Stimulated activated CD4-positive, alpha-beta T cell treated with anti-CD3 and anti-CD28 coated beads, Interleukin-12 subunit alpha, Interleukin-12 subunit beta, amount 100 ng/mL, for 4 hours (primary cell): ENCODE results near the gene SEMA7A.

Source experiments
- DNase-seq: peaks from one replicate; pipeline ENCODE4 v3.0.0-alpha.2; 2020

SEMA7A gene

GRCh38 chr15:74429781-74430400, 3.9 kb downstream of the SEMA7A start:
- no peak for DNase-seq

- DNase-seq = no peak
Observed at GRCh38 chr15:74428970-74429780, 4.6 kb downstream of the SEMA7A start.

GRCh38 chr15:74428442-74428787, 5.3 kb downstream of the SEMA7A start:
- no peak for DNase-seq

- DNase-seq = no peak
Observed at GRCh38 chr15:74427607-74428441, 5.9 kb downstream of the SEMA7A start.

DNA sequence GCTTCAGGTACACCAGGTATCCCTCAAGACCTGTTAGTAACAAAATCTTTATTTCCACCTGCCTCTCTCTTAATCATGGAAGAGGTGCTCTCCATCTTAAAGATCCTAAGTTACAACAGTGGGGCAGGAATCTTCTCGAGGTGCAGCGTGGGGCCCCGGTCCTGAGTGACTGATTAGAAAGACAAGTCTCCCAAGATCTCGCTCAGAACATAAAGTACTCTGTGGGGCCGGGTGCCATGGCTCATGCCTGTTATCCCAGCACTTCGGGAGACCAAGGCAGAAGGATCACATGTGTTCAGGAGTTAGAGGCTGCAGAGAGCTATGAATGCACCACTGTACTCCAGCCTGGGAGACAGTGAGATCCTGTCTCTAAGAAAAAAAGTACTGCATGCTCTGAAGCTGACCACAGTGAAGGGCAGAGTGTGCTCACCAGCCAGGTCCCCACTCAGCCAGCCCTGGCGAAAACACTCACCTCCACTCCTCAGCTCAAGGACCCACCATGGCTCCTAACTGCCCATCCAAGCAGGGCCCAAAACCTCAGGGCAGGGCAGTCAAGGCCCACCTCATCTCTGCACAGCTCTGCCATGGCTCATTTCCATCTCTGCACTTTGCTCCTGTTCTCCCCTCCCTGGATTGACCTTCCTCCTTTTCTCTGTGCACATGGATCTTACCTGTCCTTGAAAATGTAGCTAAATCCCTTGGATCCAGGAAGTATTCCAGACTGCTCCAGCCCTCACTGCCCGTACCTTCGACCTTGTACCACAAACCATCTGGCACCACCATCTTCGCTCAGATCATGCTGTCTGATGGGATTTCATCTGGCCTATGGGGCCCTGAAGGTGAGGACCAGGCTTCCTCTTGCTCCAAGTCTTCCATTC, 7.1 kb downstream of the SEMA7A start:
- DNase-seq = no peak

GRCh38 chr15:74425630-74426029, 8.1 kb downstream of the SEMA7A start:
- no peak for DNase-seq

- no peak for DNase-seq
Observed at GRCh38 chr15:74424901-74425528, 8.7 kb downstream of the SEMA7A start.

DNA sequence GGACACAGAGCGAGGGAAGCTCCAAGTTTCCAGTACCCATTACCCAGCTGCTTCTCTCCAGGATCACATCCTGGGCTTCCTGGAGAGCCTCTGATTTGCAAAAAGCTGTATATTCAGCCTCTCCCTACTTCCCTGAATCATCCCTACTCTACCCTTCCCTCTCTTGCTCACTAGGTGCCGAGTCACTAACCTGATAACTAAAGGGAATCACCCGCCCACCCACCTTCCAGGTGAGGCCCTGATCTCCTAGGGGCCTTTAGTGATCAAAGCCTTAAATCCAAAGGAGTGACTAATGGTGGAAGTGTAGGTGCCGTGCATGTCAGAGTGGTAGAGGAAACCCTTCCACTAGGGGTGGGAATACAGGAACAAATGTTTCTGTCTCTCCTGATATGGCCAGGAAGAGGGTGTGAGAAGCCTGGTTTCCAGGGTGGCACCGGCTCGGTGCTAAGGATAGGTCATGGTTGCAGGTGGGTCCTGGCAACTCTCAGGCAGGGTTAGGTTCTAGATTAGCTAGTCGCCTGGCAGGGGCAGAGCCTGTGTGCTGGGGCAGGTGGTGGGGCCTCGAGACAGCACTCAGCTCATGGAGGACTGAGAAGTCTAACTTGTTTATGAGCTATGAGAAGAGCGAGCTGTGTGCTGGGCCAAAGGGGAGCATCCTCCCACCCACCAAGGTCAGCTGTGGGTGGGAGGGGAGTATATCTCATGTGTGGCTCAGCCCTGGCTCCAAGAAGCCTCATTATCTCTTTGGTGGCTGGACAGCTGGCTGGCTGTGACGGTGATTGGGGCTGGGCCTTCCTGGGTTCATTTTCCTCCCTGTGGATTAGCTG, 10.1 kb downstream of the SEMA7A start:
- DNase-seq = no peak

GRCh38 chr15:74422652-74423430, 10.9 kb downstream of the SEMA7A start:
- DNase-seq = no peak

DNA sequence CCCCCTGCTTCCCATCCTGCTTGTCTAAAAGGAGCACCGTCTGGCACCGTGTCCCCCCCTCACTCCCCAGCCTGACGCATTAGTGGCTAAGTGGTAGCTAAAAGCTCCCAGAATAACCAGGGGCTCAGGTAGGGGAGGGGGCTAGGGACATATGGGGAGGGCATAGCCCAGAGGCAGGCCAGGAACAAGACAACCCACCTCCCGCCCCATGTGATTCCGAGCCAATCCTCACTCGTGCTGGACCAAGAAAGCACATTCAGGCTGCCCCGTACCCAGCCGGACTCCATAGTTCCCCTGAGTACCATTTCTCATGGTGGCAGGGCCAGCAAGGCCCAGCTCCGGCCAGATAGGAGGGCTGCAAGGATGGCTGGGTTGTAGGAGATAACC, 11.5 kb downstream of the SEMA7A start:
- no peak for DNase-seq

DNA sequence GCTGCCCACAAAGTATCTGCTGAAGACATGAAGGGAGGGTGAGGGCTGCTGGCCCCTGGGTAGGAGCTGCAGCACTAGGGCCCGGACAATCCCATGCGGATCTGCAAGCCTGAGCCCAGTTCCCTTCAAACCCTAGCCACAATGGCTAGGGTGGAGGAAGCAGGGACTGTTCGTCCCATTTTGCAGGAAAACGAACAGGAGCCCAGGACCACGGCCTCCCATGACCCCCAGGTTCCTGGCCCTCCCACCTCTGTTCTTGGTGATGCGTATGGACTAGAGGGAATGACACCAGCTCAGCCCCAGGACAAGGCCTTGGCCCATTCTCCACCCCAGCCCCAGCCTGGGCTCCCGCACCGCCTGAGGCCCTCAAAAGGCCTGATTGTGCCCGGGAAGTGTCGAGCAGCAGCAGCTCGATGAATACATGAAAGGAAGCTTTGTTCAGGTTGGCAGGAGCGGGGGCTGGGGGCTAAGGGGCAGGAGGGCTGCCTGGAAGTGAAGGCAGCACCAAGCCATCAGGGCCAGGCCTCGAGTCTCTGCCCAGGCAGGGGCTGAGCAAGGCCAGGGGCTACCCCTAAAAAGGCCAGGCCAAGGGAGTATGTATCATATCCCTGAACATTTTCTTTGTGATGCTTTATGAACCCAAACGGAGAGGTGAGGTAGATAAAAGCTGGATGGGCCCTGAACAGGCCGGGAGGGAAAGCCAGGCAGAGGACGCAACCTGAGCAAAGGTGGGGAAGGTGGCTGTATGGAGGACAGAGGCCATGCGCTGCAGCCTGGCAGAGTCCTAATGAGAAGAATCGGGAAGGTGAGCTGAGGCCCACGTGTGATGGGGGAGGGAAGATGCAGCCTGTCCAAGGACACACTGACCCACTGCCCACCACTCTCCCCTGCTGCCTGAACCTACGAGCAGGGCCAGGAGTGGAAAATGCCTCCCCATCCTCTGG, 12.2 kb downstream of the SEMA7A start:
- no peak for DNase-seq

- DNase-seq = no peak
Observed at GRCh38 chr15:74420193-74420905, 13.4 kb downstream of the SEMA7A start.

DNA sequence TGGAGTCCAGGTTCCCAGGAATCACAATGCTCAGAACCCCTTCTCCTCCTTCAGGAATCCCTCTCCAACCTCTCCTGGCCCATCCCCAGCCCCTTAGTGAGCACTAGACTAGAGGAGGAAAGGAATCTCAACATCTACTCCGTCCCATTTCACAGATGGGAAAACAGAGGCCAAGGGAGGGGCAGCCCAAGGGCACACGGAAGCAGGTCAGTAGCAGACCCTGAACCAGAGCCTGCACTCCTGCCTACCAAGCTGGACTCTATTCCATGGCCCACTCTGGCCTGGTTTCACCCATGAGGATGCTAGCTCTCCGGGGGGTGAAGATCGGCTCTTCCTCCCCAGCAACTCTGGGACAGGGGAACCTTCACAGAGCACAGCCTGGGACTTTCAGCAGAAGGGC, 14.3 kb downstream of the SEMA7A start:
- no peak for DNase-seq

DNA sequence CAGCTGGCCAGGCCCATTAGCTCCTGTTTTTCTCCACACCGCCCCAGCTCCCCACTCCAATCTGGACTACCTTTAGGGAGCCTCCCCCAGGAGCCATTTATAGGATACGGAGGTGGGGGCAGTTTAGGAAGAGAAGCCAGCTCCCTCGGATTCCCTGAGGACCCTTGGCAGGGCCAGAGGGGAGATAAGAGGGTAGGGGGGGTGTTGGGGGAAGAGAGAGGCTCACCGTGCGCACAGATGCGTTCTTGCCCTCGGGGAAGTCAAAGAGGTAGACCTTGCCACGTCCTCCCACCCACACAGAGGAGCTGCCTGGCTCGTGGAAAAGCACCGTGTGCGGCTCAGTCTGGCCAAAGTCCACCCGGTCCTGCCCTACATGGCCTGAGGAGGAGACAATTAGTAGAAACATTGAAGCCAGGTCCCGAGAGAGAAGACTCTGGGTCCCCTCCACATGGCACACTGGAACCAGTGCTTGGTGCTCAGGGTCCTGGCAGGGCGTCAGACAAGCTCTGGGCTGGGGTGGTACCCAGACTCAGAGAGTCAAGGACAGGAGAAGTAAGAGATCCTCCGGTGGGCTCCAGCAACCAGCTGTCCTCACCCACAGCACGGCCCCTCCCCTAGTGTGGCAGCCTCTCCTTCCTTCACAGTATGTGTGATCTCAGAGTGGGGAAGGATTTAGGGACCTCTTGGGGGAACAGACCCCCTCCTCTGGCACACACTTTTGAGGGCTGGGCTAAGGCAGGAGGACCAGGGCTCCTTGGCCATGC, 15.0 kb downstream of the SEMA7A start:
- no peak for DNase-seq

GRCh38 chr15:74417670-74418069, 16.1 kb downstream of the SEMA7A start:
- DNase-seq = no peak

DNA sequence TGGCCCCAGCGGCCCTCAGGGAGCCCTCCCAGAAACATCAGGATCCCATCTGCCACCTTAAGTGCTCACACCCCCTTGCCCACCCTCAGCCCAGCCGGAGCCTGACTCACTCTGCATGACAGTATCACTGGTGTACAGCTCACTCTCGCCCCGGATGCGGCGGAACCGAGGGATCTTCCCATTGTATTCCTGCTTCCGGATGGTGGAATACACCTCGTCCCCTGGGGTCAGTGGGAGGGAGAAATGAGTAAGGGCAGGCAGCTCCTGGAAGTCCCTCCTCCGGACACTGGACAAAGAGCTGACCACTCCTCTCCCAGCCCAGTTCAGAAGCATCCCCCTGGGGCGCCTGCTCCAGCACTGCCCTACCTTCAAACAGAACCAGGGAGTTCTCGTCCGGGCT, 16.5 kb downstream of the SEMA7A start:
- no peak for DNase-seq

GRCh38 chr15:74415966-74416916, 17.5 kb downstream of the SEMA7A start:
- DNase-seq = no peak
